ENCODE results near the gene TMEM131L. TPM values are rescaled to one million over a fixed set of nuclear protein-coding genes. Genes with fewer than 3 reads are reported as not detected.

The TMEM131L gene
- total and polyA plus RNA-seq, 12 donors, result 2.7 to 33.6 (median 18.5) TPM

GRCh38 chr4:153534792-153535629, 68.9 kb downstream of the TMEM131L start:
- no peak overlapping the region for H3K27ac ChIP-seq
- 79 to 90% methylated on average over 10 of the region's 10 CpGs for WGBS, 2 donors
- H3K9me3 ChIP-seq, result no peaks in the 10 kb centered on the region
- no peaks in the 10 kb centered on the region for H3K27me3 ChIP-seq
- H3K36me3 ChIP-seq, result no peaks in the 10 kb centered on the region
- no peak for ATAC-seq
- TF ChIP-seq CTCF (IDR thresholded peaks at IDR 0.05), result no peak
- H3K4me1 ChIP-seq, result peaks cover 10 to 96% (median 71%) of the 10 kb centered on the region in 9 donors
- no peak overlapping the region for H3K4me3 ChIP-seq
- intact Hi-C loops (cut with DNase I), result loop anchor here in 5 of 10 donors (5.0 to 10.0 kb wide), 4 partner anchors 38 to 50 kb away; no protein-coding TSS in a partner anchor
- no peak for DNase-seq

DNA sequence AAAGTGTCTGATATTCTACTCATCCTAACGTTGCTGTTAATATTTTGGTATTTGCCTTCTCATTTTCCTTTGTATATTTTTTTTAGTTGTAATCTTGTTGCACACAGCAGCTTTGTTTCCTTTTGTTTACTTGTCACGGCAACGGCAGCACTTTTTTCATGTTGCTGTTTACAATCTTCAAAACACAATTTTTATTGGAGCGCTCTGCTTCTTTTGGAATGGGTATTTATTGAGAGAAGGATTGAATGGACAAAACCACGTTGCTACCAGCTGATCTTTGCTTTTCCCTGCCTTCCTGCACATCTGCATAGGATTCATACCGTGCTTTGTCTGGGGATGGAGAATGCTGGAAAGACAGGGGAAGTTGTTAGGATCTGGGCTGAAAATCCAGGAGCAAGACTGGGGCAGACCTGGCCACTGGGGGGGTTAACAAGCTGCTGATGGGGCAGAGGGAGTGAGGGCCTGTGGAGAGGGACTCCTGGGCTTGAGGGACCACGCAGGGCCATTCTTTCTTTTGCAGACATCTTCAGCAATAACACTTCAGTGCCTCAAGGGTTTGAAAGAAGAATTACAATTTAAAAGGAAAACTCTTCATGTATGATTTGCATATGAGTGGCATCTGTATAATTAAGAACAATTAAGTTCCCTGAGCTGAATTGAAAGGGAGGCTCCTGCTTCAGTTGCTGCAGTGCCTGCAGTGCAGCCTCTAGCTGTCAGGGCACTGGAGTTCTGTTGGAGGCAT, 69.8 kb downstream of the TMEM131L start:
- Histone ChIP-seq H3K36me3 (no peaks in the 10 kb centered on the region), H3K9me3 (no peaks in the 10 kb centered on the region), H3K4me1 (peaks cover 6 to 95% (median 62%) of the 10 kb centered on the region in 9 donors), H3K27me3 (no peaks in the 10 kb centered on the region), H3K27ac (no peak overlapping the region), H3K4me3 (no peak overlapping the region)
- intact Hi-C loops (cut with DNase I), result loop anchor here in 3 of 10 donors (5.0 to 10.0 kb wide), 2 partner anchors 49 to 51 kb away; no protein-coding TSS in a partner anchor
- no peak for TF ChIP-seq CTCF (IDR thresholded peaks at IDR 0.05)
- peak in 1 of 8 donors; percentile 8 for ATAC-seq
- 25 to 31% methylated on average over 7 of the region's 7 CpGs for WGBS, 2 donors
- DNase-seq, result no peak

- 74 to 85% methylated on average over 6 of the region's 6 CpGs for WGBS, 2 donors
- DNase-seq (no peak), ATAC-seq (no peak)
- Histone ChIP-seq H3K36me3 (no peaks in the 10 kb centered on the region), H3K4me1 (peaks cover 2 to 85% (median 49%) of the 10 kb centered on the region in 9 donors), H3K27me3 (no peaks in the 10 kb centered on the region), H3K27ac (no peak overlapping the region), H3K9me3 (no peaks in the 10 kb centered on the region), H3K4me3 (no peak overlapping the region)
- no peak for TF ChIP-seq CTCF (IDR thresholded peaks at IDR 0.05)
- intact Hi-C loops (cut with DNase I), result loop anchor here in 3 of 10 donors (5.0 to 10.0 kb wide), 2 partner anchors 50 to 53 kb away; no protein-coding TSS in a partner anchor
Measured at GRCh38 chr4:153537493-153537960, 71.4 kb downstream of the TMEM131L start.
